ENCODE measurements around the gene ACSL3. TPM values are rescaled to one million over a fixed set of nuclear protein-coding genes. Genes with fewer than 3 reads are reported as not detected.

ACSL3 gene
- total RNA-seq, 2 donors from 2014 or later: 116 to 162 TPM

DNA sequence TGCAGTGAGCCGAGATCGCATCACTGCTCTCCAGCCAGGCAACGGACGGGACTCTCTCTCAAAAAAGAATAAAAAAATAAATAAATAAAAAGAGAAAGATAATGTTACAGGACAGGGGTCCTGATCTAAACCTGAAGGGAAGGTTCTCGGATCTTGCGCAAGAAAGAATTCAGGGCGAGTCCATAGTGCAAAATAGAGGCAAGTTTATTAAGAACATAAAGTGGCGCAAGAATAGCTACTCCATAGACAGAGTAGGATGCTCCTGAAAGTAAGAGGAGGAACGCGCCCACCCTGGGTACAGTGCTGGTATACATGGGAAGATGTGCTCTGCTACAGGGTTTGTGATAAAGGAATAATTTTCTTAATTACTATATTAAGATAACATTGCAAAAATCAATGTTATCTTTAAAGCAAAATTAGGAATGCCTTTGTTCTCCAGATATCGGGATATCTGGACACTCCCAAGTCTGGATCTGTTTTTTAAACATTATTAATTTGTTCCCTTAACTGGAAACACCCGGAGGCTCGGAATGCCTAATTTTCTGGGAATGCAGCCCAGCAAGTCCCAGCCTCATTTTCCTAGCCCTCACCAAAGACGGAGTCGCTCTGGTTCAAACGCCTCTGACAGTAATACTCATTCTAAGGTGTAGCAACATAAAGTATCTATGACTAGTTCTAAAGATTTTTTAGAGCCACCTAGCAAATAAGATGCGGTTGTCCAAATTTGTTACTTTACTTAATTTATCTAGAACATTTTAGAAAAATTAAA is 38.8 kb downstream of the ACSL3 start:
- TF ChIP-seq, protein P1, sequence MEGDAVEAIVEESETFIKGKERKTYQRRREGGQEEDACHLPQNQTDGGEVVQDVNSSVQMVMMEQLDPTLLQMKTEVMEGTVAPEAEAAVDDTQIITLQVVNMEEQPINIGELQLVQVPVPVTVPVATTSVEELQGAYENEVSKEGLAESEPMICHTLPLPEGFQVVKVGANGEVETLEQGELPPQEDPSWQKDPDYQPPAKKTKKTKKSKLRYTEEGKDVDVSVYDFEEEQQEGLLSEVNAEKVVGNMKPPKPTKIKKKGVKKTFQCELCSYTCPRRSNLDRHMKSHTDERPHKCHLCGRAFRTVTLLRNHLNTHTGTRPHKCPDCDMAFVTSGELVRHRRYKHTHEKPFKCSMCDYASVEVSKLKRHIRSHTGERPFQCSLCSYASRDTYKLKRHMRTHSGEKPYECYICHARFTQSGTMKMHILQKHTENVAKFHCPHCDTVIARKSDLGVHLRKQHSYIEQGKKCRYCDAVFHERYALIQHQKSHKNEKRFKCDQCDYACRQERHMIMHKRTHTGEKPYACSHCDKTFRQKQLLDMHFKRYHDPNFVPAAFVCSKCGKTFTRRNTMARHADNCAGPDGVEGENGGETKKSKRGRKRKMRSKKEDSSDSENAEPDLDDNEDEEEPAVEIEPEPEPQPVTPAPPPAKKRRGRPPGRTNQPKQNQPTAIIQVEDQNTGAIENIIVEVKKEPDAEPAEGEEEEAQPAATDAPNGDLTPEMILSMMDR (IDR thresholded peaks at IDR 0.05): no peak
- Histone ChIP-seq H3K9ac (ENCODE audit: low read depth in 2 of 2, low read length in 2 of 2) (no peak overlapping the region), H3K9me3 (no peaks in the 10 kb centered on the region), H3K27me3 (no peaks in the 10 kb centered on the region), H3K27ac (no peak overlapping the region), H3K4me3 (no peak overlapping the region), H3K36me3 (no peaks in the 10 kb centered on the region), H3K4me1 (peaks cover 3% of the 10 kb centered on the region)
- DNase-seq: no peak
- intact Hi-C loops (cut with DNase I): loop anchor here (5.0 to 10.0 kb wide), 2 partner anchors 32 to 105 kb away; no protein-coding TSS in a partner anchor

DNA sequence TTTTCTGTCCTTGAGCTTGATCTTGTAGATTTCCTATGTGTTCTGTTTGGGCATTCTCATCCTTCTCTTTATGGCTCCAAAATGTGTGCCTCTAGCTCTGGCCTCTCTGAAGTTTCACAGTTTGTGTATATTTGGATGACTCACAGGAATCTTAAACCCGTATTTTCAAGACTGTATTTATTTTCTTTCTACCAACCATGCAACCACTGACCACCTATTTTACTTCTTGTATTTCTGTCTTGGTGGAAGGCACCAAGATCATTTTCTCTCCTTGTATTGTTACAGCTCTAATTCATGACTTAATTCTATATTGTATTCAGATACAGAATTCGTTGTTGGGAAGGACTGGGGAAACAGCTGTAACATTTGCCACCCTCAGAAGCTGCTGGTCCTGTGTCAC is 39.5 kb downstream of the ACSL3 start:
- peaks cover 3% of the 10 kb centered on the region for H3K4me1 ChIP-seq
- intact Hi-C loops (cut with DNase I): loop anchor here (5.0 to 10.0 kb wide), 2 partner anchors 33 to 106 kb away; no protein-coding TSS in a partner anchor
- H3K4me3 ChIP-seq: no peak overlapping the region
- no peaks in the 10 kb centered on the region for H3K9me3 ChIP-seq
- TF ChIP-seq, protein P1 (IDR thresholded peaks at IDR 0.05): no peak
- no peak for DNase-seq
- H3K27ac ChIP-seq: no peak overlapping the region
- H3K36me3 ChIP-seq: no peaks in the 10 kb centered on the region
- no peaks in the 10 kb centered on the region for H3K27me3 ChIP-seq
- no peak overlapping the region for H3K9ac ChIP-seq (ENCODE audit: low read depth in 2 of 2, low read length in 2 of 2)

DNA sequence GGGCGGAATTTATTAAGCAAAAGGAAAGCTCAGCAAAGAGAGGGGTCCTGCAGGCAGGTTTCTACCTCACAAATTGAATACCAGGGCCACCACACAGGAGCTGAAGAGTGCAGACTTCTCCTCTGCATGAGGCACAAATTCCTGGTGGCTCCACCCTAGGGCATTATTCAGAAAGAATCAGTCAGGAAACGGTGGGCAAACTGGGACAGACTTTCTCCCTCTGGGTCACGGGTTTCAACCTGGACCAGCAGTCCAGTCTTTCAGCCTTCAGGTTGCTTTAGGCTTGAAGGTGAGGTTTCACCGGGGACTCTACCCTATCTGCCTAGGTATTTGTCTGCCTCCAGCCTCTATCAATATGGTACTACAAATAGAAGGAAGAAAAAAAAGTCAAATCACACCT is 41.8 kb downstream of the ACSL3 start:
- Histone ChIP-seq H3K27me3 (no peaks in the 10 kb centered on the region), H3K27ac (no peak overlapping the region), H3K4me3 (no peak overlapping the region), H3K9me3 (no peaks in the 10 kb centered on the region), H3K9ac (ENCODE audit: low read depth in 2 of 2, low read length in 2 of 2) (no peak overlapping the region), H3K4me1 (peaks cover 3% of the 10 kb centered on the region), H3K36me3 (no peaks in the 10 kb centered on the region)
- TF ChIP-seq, protein P1 (IDR thresholded peaks at IDR 0.05): no peak
- intact Hi-C loops (cut with DNase I): loop anchor here (2.0 to 10.0 kb wide), 3 partner anchors 35 to 194 kb away; no protein-coding TSS in a partner anchor
- no peak for DNase-seq

DNA sequence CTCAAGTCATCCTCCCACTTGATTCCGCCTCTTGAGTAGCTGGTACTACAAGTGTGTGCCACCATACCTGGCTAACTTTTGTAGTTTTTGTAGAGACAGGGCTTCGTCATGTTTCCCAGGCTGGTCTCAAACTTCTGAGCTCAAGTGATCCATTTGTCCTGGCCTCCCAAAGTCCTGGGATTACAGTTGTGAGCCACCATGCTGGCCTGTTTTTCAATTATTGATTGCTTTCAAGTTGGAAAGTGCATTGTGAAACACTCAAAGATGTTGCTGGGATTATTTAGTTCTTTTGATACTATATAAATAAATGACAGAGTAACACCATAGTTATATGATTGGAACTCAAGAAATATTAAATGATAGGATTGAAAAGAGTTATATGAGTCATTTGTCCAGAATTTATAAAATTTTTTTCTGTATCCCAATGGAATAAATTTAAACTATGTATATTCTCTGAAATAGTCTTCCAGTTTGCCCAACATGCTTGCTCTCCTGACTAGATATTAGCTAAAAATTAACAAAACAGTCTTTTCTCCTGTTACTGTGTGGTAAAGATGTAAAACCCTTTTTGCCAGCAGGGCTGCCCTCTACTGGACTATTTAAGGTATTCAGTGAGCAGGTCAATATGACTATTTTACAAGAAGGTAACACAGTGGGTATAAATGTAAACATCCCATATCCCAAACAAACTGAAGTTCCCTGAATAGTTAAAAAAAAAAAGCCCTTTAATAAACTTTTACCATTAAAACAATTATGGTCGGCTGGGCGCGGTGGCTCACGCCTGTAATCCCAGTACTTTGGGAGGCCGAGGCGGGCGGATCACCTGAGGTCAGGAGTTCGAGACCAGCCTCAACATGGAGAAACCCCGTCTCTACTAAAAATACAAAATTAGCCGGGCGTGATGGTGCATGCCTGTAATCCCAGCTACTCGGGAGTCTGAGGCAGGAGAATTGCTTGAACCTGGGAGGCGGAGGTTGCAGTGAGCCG is 42.7 kb downstream of the ACSL3 start:
- intact Hi-C loops (cut with DNase I): loop anchor here (2.0 to 10.0 kb wide), 3 partner anchors 36 to 195 kb away; no protein-coding TSS in a partner anchor
- Histone ChIP-seq H3K27ac (no peak overlapping the region), H3K9ac (ENCODE audit: low read depth in 2 of 2, low read length in 2 of 2) (no peak overlapping the region), H3K27me3 (no peaks in the 10 kb centered on the region), H3K4me3 (no peak overlapping the region), H3K36me3 (no peaks in the 10 kb centered on the region), H3K9me3 (no peaks in the 10 kb centered on the region), H3K4me1 (no peaks in the 10 kb centered on the region)
- peak; percentile 49 for DNase-seq
- TF ChIP-seq, protein P1 (IDR thresholded peaks at IDR 0.05): peak; percentile 64

DNA sequence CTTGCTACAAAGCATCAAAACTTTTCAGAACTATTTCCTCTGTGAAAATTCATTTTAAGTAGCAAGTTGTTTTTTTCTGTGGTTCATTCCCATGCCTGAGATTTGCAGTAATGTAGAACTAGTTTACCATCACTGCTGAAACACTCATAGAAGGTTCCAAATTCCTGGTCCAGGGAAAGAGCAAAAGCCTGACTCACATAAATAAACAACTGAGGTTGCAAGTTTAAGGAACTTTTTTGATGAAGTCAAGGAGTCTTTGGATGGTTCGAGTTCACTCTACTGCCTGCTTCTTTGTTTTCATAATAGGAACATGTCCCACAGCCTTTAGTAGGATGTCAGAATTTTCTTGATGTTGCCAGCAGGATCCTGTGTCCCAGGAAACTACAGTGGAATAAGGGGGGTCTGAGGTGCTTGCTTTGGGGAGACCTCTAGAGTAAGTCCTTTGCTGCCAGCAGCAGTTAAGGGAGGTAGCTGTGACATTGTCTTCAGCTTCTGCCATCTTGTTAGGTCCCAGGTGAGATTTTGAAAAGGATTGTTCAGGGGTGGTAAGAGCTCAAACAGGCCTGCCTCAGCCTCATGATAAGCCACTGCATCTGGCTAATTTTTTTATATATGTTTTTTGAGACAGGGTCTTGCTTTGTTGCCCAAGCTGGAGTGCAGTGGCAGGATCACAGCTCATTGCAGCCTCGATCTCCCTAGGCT is 43.9 kb downstream of the ACSL3 start:
- Histone ChIP-seq H3K9me3 (no peaks in the 10 kb centered on the region), H3K36me3 (no peaks in the 10 kb centered on the region), H3K4me1 (no peaks in the 10 kb centered on the region), H3K27ac (no peak overlapping the region), H3K9ac (ENCODE audit: low read depth in 2 of 2, low read length in 2 of 2) (no peak overlapping the region), H3K4me3 (no peak overlapping the region), H3K27me3 (no peaks in the 10 kb centered on the region)
- TF ChIP-seq, protein P1 (IDR thresholded peaks at IDR 0.05): no peak
- intact Hi-C loops (cut with DNase I): loop anchor here (5.0 to 10.0 kb wide), 2 partner anchors 37 to 110 kb away; no protein-coding TSS in a partner anchor
- no peak for DNase-seq
